Esophagus squamous epithelium (tissue), 4 donors: ENCODE results near the gene CCDC183.
"Not testable (repeated sequence)": the region's sequence is repeated elsewhere in the genome, so short reads cannot be mapped to it uniquely, and the experiment has no call there.

Source experiments
- POLR2A ChIP-seq, 4 donors: fragments of 450-650 bp; IDR thresholded peaks; one replicate each; pipeline ENCODE4 v1.6.1; 2017; ENCODE audit warnings: antibody characterized with exemption in 4 of 4, mild to moderate bottlenecking in 4 of 4, moderate library complexity in 3 of 4
- TF ChIP-seq, protein P1 (sequence below), 6 experiments: fragments of 450-650 bp in 4 of 6; fragments of 200-600 bp in 2 of 6; sonication (generic) in 2 of 6; IDR thresholded peaks; one replicate each; pipeline ENCODE4 v1.5.1; 2016 to 2019; ENCODE audit warnings: antibody characterized with exemption in 6 of 6, mild to moderate bottlenecking in 4 of 6, moderate library complexity in 4 of 6

DNA sequence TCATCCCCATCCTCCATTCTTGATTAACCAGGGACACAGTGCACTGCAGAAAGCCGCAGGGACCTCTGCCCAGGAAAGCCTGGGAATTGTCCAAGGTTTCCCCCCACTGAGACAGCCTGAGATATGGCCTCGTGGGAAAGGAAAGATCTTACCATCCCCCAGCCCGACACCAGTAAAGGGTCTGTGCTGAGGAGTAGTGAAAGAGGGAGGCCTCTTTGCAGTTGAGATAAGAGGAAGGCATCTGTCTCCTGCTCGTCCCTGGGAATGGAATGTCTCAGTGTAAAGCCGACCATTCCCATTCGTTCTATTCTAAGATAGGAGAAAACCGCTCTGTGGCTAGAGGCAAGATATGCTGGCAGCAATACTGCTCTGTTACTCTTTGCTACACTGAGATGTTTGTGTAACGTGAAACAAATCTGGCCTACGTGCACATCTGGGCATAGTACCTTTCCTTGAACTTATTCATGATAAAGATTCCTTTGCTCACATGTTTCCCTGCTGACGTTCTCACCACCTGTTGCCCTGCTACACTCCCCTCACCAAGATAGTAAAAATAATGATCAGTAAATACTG is 723 bp downstream of the CCDC183 start:
- not testable (repeated sequence) for TF ChIP-seq POLR2A (IDR thresholded peaks at IDR 0.05)
- TF ChIP-seq, protein P1, sequence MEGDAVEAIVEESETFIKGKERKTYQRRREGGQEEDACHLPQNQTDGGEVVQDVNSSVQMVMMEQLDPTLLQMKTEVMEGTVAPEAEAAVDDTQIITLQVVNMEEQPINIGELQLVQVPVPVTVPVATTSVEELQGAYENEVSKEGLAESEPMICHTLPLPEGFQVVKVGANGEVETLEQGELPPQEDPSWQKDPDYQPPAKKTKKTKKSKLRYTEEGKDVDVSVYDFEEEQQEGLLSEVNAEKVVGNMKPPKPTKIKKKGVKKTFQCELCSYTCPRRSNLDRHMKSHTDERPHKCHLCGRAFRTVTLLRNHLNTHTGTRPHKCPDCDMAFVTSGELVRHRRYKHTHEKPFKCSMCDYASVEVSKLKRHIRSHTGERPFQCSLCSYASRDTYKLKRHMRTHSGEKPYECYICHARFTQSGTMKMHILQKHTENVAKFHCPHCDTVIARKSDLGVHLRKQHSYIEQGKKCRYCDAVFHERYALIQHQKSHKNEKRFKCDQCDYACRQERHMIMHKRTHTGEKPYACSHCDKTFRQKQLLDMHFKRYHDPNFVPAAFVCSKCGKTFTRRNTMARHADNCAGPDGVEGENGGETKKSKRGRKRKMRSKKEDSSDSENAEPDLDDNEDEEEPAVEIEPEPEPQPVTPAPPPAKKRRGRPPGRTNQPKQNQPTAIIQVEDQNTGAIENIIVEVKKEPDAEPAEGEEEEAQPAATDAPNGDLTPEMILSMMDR (IDR thresholded peaks at IDR 0.05), result not testable (repeated sequence)
